ENCODE measurements around the gene SLC44A5. TPM values are rescaled to one million over a fixed set of nuclear protein-coding genes. Genes with fewer than 3 reads are reported as not detected.

The SLC44A5 gene
- total and polyA plus RNA-seq, 2 donors from 2014 or later: 0.66 to 5.0 TPM

DNA sequence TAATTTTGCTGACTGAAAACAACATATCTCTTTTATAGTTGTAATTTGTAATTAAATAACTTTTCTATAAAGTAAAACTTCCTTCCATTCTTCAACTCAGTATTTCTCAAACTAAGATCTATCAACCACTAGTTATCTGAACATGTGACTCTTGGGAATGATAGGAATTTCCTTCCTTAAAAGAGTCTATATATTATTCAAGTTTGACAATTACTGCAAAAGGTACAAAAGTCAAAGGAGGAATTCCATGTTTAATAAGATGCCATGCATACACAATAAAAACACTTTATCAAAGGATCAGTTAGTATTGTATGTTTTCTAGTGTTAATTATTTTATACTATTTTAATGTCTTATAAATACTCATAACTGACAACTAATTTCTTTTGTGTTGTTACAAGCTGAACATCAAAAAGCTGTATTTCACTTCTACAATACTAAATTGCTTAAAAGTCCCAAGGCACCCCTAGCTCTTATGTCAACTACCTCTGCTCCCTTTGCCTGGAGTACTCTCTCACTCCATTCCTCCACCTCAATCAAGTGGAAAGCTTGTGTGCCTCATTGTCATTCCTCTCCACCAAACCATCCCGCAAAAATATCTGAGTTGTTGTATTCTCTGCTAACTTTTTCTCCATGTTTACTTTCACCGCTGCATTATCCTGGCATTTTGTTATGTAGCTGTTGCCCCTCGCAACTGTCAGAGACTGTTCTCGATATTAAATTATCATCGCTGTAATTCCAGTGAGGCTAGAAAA, 67.9 kb downstream of the SLC44A5 start:
- no peaks in the 10 kb centered on the region for H3K27me3 ChIP-seq (ENCODE audit: control insufficient read depth, insufficient read depth, low read length)
- no peak overlapping the region for H3K4me3 ChIP-seq (ENCODE audit: low read length in 3 of 3)
- DNase-seq: peak in 2 of 5 donors; percentile 7 to 31
- peaks cover 0 to 4% (median 0%) of the 10 kb centered on the region in 3 donors for H3K4me1 ChIP-seq (ENCODE audit: control insufficient read depth in 2 of 3, insufficient read depth in 2 of 3, low read depth in 1 of 3, low read length in 3 of 3)
- TF ChIP-seq, protein P1, sequence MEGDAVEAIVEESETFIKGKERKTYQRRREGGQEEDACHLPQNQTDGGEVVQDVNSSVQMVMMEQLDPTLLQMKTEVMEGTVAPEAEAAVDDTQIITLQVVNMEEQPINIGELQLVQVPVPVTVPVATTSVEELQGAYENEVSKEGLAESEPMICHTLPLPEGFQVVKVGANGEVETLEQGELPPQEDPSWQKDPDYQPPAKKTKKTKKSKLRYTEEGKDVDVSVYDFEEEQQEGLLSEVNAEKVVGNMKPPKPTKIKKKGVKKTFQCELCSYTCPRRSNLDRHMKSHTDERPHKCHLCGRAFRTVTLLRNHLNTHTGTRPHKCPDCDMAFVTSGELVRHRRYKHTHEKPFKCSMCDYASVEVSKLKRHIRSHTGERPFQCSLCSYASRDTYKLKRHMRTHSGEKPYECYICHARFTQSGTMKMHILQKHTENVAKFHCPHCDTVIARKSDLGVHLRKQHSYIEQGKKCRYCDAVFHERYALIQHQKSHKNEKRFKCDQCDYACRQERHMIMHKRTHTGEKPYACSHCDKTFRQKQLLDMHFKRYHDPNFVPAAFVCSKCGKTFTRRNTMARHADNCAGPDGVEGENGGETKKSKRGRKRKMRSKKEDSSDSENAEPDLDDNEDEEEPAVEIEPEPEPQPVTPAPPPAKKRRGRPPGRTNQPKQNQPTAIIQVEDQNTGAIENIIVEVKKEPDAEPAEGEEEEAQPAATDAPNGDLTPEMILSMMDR (IDR thresholded peaks at IDR 0.05; ENCODE audit: borderline replicate concordance, extremely low read depth, insufficient read depth): no peak
- H3K36me3 ChIP-seq (ENCODE audit: control insufficient read depth in 2 of 3, insufficient read depth in 3 of 3, low read length in 3 of 3): no peaks in the 10 kb centered on the region
- FAIRE-seq: no peak
- H3K27ac ChIP-seq (ENCODE audit: low read depth in 2 of 2, low read length in 2 of 2): no peak overlapping the region
- no peaks in the 10 kb centered on the region for H3K9me3 ChIP-seq (ENCODE audit: control insufficient read depth in 2 of 3, insufficient read depth in 1 of 3, low read length in 3 of 3)
- intact Hi-C loops (cut with DNase I): no loop called here
- no peak overlapping the region for H3K9ac ChIP-seq (ENCODE audit: low read length in 3 of 3)

DNA sequence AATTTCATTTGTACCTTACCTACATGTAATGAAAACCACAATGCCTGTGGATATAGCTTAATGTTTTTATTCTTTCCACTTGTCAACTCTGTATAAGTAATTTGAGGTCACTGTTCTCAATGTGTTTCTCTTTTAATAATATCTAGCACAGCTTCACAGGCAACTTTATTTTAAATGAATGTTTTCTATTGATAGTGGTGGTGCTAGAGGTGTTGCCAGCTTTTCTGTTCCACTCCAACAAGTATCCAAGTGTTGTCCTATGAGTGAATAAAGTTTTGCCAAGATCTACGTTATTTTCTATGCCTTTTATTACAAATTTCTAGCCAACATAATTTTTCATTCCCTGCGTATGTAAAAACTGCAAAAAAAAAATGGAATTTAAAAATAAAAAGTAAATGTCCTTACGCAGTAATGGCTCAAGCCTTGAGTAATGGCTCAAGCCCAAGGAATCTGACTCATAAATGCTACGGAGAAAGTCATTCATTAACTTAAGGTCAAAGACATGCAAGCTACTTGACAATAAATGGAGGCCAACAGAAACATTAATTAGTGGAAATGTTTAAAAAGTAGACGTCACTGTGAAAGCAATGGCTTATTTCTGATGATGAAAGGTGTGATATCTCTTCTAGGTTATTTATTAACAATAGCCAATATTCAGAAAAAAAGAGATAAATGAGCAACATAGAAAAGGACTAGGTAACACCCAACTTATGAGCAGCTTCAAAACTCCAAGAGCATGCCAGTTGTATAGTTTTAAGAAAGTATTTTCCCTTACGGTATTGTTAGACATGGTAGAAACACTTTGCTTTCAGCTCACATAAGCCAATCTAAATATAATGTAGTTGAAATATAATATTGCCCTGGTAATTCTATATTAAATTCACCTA, 71.4 kb downstream of the SLC44A5 start:
- Histone ChIP-seq H3K36me3 (ENCODE audit: control insufficient read depth in 2 of 3, insufficient read depth in 3 of 3, low read length in 3 of 3) (no peaks in the 10 kb centered on the region), H3K9me3 (ENCODE audit: control insufficient read depth in 2 of 3, insufficient read depth in 1 of 3, low read length in 3 of 3) (no peaks in the 10 kb centered on the region), H3K27me3 (ENCODE audit: control insufficient read depth, insufficient read depth, low read length) (no peaks in the 10 kb centered on the region), H3K4me1 (ENCODE audit: control insufficient read depth in 2 of 3, insufficient read depth in 2 of 3, low read depth in 1 of 3, low read length in 3 of 3) (peaks cover 0 to 4% (median 0%) of the 10 kb centered on the region in 3 donors), H3K27ac (ENCODE audit: low read depth in 2 of 2, low read length in 2 of 2) (no peak overlapping the region), H3K9ac (ENCODE audit: low read length in 3 of 3) (no peak overlapping the region), H3K4me3 (ENCODE audit: low read length in 3 of 3) (no peak overlapping the region)
- DNase-seq (peak in 2 of 5 donors; percentile 16 to 40), FAIRE-seq (peak; percentile 95)
- TF ChIP-seq, protein P1 (IDR thresholded peaks at IDR 0.05; ENCODE audit: borderline replicate concordance, extremely low read depth, insufficient read depth): no peak
- intact Hi-C loops (cut with DNase I): no loop called here

DNA sequence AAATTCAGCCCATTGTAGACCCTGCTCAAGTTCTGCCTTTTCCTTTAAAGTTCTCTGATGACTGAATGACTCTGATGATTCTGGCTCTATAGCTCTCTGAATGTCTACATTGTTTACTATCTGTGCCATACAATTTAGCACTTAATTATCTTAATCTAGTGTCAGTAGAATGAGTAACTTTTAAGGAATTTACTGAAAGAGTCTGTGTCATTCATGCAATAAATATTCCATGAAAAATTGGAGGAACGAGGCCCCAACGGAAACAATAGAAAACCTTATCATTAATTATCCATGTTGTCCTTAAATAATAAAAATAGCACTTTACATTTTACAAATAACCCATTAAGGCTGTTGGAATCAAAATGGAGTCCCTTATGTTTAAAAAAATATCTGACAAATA, 77.8 kb downstream of the SLC44A5 start:
- TF ChIP-seq, protein P1 (IDR thresholded peaks at IDR 0.05; ENCODE audit: borderline replicate concordance, extremely low read depth, insufficient read depth): no peak
- no peaks in the 10 kb centered on the region for H3K27me3 ChIP-seq (ENCODE audit: control insufficient read depth, insufficient read depth, low read length)
- no peaks in the 10 kb centered on the region for H3K36me3 ChIP-seq (ENCODE audit: control insufficient read depth in 2 of 3, insufficient read depth in 3 of 3, low read length in 3 of 3)
- intact Hi-C loops (cut with DNase I): no loop called here
- no peaks in the 10 kb centered on the region for H3K9me3 ChIP-seq (ENCODE audit: control insufficient read depth in 2 of 3, insufficient read depth in 1 of 3, low read length in 3 of 3)
- H3K9ac ChIP-seq (ENCODE audit: low read length in 3 of 3): no peak overlapping the region
- H3K27ac ChIP-seq (ENCODE audit: low read depth in 2 of 2, low read length in 2 of 2): no peak overlapping the region
- no peaks in the 10 kb centered on the region for H3K4me1 ChIP-seq (ENCODE audit: control insufficient read depth in 2 of 3, insufficient read depth in 2 of 3, low read depth in 1 of 3, low read length in 3 of 3)
- DNase-seq (no peak), FAIRE-seq (no peak)
- no peak overlapping the region for H3K4me3 ChIP-seq (ENCODE audit: low read length in 3 of 3)

Measured in kidney (tissue), 14 donors.